HUES6 (cell line): ENCODE measurements around the gene HTR3B.
"Not testable (repeated sequence)": the region's sequence is repeated elsewhere in the genome, so short reads cannot be mapped to it uniquely, and the experiment has no call there.

Experiments
- H3K27ac ChIP-seq: 2 replicates; pipeline ENCODE4 v1.7.0; 2013; ENCODE audit warnings: low read depth, mild to moderate bottlenecking, low read length, inconsistent platforms
- H3K27me3 ChIP-seq: 2 replicates; pipeline ENCODE4 v1.6.1; 2013; ENCODE audit warnings: low read length; ENCODE audit not compliant: control insufficient read depth, insufficient read depth
- H3K36me3 ChIP-seq: 2 replicates; pipeline ENCODE4 v1.6.1; 2013; ENCODE audit warnings: low read length; ENCODE audit not compliant: control insufficient read depth, insufficient read depth
- H3K4me1 ChIP-seq: 2 replicates; pipeline ENCODE4 v1.6.1; 2013; ENCODE audit warnings: low read length; ENCODE audit not compliant: control insufficient read depth, insufficient read depth
- H3K4me3 ChIP-seq: 2 replicates; pipeline ENCODE4 v1.5.1; 2013; ENCODE audit warnings: low read depth, low read length
- H3K9ac ChIP-seq: one replicate; pipeline ENCODE4 v1.6.1; 2013; ENCODE audit warnings: mild to moderate bottlenecking, low read length
- H3K9me3 ChIP-seq: 2 replicates; pipeline ENCODE4 v1.6.1; 2013; ENCODE audit warnings: low read depth, low read length; ENCODE audit not compliant: control insufficient read depth, insufficient read depth

The HTR3B gene

DNA sequence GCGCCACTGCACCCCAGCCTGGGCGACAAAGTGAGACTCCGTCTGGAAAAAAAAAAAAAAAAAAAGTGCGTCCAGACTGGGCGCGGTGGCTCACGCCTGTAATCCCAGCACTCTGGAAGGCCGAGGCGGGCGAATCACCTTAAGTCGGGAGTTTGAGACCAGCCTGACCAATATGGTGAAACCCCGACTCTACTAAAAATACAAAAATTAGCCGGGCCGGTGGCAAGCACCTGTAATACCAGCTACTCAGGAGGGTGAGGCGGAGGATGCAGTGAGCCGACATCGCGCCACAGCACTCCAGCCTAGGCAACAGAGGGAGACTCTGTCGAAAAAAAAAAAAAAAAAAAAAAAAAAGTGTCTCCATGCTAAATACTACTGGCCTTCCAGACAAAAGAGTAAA is 30.5 kb upstream of the HTR3B start:
- Histone ChIP-seq H3K9ac (peak overlapping the region; percentile 88), H3K27ac (peak overlapping the region; percentile 87; the same call in 1 of the 2 replicates), H3K4me1 (peaks cover 34% of the 10 kb centered on the region), H3K4me3 (peak overlapping the region; percentile 97), H3K36me3 (peaks cover 33% of the 10 kb centered on the region), H3K27me3 (no peaks in the 10 kb centered on the region), H3K9me3 (no peaks in the 10 kb centered on the region)

DNA sequence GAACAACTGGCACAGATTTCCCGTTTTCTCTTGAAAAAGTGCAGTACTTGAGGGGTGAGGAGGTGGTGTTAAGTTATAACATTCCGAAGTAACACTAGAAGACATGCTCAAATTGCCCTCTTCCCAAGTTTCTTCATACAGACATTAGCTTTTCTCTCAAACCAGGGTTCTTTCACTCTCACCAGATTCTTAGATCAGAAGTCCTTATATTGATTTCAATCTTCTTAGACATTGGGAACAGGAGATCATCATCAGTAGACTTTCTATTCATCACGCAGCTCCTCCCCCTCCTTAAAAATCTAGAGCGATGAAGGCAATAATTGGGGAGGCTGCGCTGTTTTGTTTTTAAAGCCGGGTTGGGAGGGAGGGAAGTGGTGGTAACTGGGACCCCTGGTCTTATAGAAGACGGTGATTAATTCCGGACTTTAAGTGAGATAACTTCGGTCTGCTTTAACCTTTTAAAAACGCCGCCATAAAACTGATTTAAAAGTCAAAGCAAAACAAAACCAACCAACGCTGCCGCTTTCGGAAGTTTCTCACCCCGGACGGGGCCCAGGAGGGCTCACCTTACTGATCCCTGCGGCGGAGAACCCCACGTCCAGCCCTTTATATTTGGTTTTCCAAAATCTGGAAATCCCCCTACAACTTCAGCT is 29.9 kb upstream of the HTR3B start:
- H3K27ac ChIP-seq: peak overlapping the region; percentile 87; the same call in 1 of the 2 replicates
- H3K36me3 ChIP-seq: peaks cover 27% of the 10 kb centered on the region
- H3K4me3 ChIP-seq: peak overlapping the region; percentile 97
- H3K9ac ChIP-seq: peak overlapping the region; percentile 88
- H3K27me3 ChIP-seq: no peaks in the 10 kb centered on the region
- H3K9me3 ChIP-seq: no peaks in the 10 kb centered on the region
- H3K4me1 ChIP-seq: peaks cover 34% of the 10 kb centered on the region

DNA sequence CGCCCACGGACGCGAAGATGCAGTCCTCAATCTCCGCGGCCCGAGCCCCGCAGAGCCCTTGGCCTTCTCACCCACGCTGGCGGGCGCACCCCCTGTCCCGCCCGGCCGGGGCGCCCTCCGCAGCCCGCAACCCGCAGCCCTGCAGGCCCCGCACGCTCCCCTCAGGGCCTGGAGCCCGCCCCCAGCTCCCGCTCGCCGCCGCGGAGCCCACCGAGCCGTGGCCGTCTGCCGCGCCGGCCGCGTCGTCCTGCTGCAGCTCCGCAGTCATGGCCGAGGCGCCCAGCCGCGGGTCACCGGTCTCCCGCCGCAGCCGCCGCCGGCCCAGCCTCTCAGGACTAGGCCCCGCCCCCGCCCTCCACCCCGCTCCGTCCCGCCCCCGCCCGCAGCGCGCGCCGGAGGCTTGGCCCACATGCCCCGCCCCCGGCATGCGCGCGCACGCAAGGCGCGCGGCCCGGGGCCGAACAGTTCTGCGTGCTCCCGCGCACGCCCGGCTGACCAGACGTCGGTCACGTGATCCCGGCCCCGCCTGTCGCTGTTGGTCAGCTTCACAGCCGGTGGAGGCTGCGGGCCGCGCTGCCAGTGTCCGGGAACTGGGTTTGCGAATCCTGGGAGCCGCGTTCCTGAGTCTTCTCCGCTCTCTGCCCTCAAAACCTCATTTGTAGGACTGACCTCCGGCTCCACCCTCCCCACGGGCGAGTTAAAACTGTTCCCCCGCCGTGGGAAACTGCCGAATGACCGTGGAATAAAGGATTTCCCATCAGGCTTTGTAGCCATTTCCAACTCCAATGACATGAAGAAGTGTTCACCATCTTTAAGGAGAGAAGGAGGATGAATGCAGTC is 29.1 kb upstream of the HTR3B start, which contains the start of gene USP28:
USP28 (minus strand) TSS at position 339 of the 840 bp plus-strand sequence; CDS start at position 268, 71 bp downstream.
- Histone ChIP-seq H3K27me3 (no peaks in the 10 kb centered on the region), H3K4me3 (peak within 1 kb of the TSS; percentile 97), H3K9me3 (no peaks in the 10 kb centered on the region), H3K36me3 (peaks cover 24% of the 10 kb centered on the region), H3K27ac (peak within 1 kb of the TSS; percentile 87; the same call in 1 of the 2 replicates), H3K9ac (peak within 1 kb of the TSS; percentile 90), H3K4me1 (peaks cover 34% of the 10 kb centered on the region)

DNA sequence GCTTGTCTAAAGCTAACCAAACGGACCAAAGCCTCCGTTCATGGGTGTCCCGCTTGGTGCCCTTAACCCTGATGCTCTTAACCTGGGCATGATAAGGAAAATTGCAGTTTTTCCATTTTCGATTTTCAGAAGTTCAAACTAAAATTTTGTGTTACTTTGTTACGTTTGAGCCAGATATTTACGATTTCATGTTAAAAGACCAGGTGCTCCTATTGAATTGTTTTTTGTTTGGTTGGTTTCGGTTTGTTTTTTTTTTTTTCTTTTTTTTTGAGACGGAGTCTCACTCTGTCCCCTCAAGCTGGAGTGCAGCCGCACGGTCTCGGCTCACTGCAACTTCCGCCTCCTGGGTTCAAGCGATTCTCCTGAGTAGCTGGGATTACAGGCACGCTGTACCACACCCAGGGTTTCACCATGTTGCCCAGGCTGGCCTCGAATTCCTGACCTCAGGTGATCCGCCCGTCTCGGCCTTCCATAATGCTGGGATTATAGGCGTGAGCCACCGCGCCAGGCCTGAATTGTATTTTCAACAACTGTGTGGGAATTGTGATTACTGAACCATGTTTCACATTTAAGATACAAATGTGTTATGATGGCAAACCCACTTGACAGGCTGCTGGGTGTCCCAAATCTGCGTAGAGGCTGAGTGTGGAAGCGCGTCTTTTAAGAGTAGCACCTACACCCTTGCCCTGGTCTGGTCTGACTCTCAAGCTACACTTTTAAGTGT is 28.4 kb upstream of the HTR3B start:
- H3K27ac ChIP-seq: peak overlapping the region; percentile 80; the same call in 1 of the 2 replicates

DNA sequence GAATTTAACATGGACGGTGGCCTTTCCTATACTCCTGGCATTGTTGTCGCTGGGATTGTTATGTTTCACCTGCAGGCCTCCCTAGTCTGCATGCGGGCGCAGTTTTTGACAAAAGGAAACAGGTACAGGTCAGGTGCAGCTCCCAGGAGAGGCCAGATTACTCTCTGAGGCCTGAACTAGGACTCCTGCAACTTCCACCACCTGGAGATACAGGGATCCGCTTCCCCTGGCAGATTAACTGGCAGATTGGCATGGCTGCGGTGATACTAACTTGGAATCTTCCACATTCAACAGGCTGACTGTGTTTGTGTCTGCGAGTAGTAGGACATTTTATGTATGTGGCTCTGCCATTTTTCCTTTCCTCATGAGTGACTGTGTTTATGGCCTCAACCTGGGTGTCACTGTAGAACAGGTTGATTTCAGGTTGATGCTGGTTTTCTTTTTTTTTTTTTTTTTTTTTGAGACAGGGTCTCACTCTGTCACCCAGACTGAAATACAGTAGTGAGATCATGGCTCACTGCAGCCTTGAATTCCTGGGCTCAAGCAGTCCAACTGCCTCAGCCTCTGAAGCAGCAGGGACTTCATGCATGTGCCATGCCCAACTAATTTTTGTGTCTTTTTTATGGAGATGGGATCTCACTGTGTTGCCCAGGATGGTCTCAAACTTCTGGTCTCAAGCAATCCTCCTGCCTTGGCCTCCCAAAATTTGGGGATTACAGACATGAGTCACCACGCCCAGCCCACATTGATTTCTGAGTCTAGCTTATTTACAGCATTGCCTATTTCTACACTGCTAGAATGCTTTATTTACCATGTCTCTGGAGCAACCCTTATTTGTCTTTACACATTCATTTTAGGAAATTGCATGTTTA is 27.6 kb upstream of the HTR3B start:
- Histone ChIP-seq H3K4me1 (peaks cover 23% of the 10 kb centered on the region), H3K9me3 (no peaks in the 10 kb centered on the region), H3K9ac (no peak overlapping the region), H3K36me3 (peaks cover 8% of the 10 kb centered on the region), H3K27ac (no peak overlapping the region), H3K4me3 (no peak overlapping the region), H3K27me3 (no peaks in the 10 kb centered on the region)

More for the DNA sequence above, 28.4 kb upstream of the HTR3B start:
- peak overlapping the region; percentile 71 for H3K4me3 ChIP-seq
- peaks cover 16% of the 10 kb centered on the region for H3K36me3 ChIP-seq
- peak overlapping the region; percentile 90 for H3K9ac ChIP-seq
- peaks cover 28% of the 10 kb centered on the region for H3K4me1 ChIP-seq
- no peaks in the 10 kb centered on the region for H3K27me3 ChIP-seq
- H3K9me3 ChIP-seq: no peaks in the 10 kb centered on the region

DNA sequence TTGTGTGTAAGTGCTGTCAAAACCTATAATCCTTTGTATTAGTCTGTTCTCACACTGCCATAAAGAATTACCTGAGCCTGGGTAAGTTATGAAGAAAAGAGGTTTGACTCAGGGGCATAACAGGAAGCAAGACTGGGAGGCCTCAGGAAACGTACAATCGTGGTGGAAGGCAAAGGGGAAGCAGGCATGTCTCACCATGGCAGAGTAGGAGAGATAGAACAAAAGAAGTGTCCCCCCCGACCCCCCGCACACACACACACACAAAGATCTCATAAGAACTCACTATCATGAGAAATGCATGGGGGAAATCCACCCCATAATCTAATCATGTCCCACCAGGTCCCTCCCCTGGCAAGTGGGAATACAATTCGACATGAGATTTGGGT is 26.9 kb upstream of the HTR3B start:
- Histone ChIP-seq H3K36me3 (peaks cover 4% of the 10 kb centered on the region), H3K4me1 (peaks cover 19% of the 10 kb centered on the region), H3K27me3 (no peaks in the 10 kb centered on the region), H3K4me3 (no peak overlapping the region), H3K9ac (no peak overlapping the region), H3K9me3 (no peaks in the 10 kb centered on the region), H3K27ac (no peak overlapping the region)

DNA sequence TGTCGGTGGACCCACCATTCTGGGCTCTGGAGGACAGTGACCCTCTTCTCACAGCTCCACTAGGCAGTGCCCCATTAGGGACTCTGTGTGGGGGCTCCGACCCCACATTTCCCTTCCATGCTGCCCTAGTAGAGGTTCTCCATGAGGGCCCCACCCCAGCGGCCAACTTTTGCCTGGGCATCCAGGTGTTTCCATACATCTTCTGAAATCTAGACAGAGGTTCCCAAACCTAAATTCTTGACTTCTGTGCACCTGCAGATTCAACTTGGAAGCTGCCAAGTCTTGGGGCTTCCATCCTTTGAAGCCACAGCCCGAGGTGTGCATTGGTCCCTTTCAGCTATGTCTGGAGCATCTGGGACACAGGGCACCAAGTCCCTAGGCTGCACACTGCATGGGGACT is 25.1 kb upstream of the HTR3B start:
- H3K36me3 ChIP-seq, H3K9me3 ChIP-seq, H3K27me3 ChIP-seq, H3K4me3 ChIP-seq, H3K27ac ChIP-seq, H3K9ac ChIP-seq: not testable (repeated sequence)
- H3K4me1 ChIP-seq: peaks cover 19% of the 10 kb centered on the region

DNA sequence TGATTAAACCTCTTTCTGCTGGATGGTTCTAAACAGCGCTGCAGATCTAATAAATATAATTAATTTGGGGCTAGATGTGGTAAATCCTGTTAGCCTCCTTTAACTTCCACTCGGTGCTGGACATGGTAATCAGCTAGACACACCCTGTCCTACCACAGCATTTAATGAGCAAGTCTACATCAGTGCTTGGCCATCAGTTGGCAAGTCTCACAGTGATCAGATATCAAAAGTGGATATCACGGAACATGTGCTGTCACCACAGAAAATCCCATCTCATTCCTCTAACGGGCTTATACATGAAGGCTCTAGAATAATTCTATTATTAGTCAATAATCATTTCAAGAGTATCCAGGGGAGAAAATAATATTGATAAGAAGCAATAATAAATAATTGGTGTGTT is 23.6 kb upstream of the HTR3B start:
- H3K27ac ChIP-seq: no peak overlapping the region
- H3K9me3 ChIP-seq: no peaks in the 10 kb centered on the region
- H3K4me3 ChIP-seq: no peak overlapping the region
- no peak overlapping the region for H3K9ac ChIP-seq
- no peaks in the 10 kb centered on the region for H3K27me3 ChIP-seq
- peaks cover 19% of the 10 kb centered on the region for H3K4me1 ChIP-seq
- no peaks in the 10 kb centered on the region for H3K36me3 ChIP-seq

DNA sequence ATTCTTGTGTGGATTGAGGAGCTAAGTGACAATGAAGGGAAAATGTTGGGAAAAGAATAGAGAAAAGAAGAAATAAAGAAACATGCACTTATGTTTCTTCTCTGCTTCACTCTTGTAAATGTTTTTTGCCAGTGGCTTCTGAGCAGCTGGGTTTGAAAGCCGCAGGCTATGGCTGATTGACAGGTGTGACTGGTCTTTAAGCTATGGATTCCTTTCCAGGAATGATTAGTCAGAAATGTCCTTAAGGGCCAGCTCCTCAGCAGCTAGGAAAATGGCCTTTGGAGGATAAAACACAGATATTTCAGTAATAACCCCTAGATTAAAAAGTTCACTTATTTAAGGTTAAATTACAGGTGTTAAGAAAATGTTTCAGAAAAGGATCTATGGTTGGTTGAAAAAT is 22.7 kb upstream of the HTR3B start:
- no peak overlapping the region for H3K9ac ChIP-seq
- H3K4me1 ChIP-seq: peaks cover 18% of the 10 kb centered on the region
- H3K36me3 ChIP-seq: no peaks in the 10 kb centered on the region
- no peaks in the 10 kb centered on the region for H3K9me3 ChIP-seq
- H3K4me3 ChIP-seq: no peak overlapping the region
- no peak overlapping the region for H3K27ac ChIP-seq
- H3K27me3 ChIP-seq: no peaks in the 10 kb centered on the region

DNA sequence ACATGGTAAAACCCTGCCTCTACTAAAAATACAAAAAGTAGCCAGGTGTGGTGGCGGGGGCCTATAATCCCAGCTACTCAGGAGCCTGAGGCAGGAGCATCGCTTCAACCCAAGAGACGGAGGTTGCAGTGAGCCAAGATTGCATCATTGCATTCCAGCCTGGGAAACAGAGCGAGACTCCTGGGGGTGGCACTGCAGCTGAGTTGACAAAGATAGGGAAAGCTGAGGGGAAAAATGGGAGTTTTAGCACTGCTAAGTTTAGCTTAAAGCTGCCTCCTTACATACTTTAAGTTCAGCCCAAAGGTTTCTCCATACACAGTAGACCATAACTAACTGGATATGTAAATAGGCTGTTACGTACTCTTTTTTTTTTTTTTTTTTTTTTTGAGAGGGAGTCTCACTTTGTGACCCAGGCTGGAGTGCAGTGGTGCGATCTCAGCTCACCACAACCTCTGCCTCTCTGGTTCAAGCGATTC is 20.2 kb upstream of the HTR3B start:
- H3K27ac ChIP-seq: peak overlapping the region; percentile 50; the same call in 1 of the 2 replicates
- H3K4me1 ChIP-seq: peaks cover 18% of the 10 kb centered on the region
- no peaks in the 10 kb centered on the region for H3K36me3 ChIP-seq
- H3K9ac ChIP-seq: peak overlapping the region; percentile 47
- no peaks in the 10 kb centered on the region for H3K27me3 ChIP-seq
- H3K9me3 ChIP-seq: no peaks in the 10 kb centered on the region
- no peak overlapping the region for H3K4me3 ChIP-seq
